Endothelial cell of umbilical vein (primary cell): ENCODE results near the gene CCDC107. TPM values are rescaled to one million over a fixed set of nuclear protein-coding genes. Genes with fewer than 3 reads are reported as not detected.

ENCODE experiments used
- BruUV-seq: library from RNA; stranded (reverse); fragments of 400-500 nt; replicated peaks from 2 replicates; lab custom pipeline; 2021; lab: Mats Ljungman, UMichigan
- CTCF ChIA-PET: fragments of 300-600, 350-600 bp; sonication (Branson Sonifier 250); formaldehyde crosslinking; loops from one replicate; lab custom pipeline; 2021; ENCODE audit warnings: antibody characterized with exemption, inconsistent platforms; lab: Charles Lee
- POLR2A ChIA-PET: fragments of 300-600, 350-600 bp; sonication (Branson Sonifier 250); formaldehyde crosslinking; loops from one replicate; lab custom pipeline; 2021; ENCODE audit warnings: antibody characterized with exemption, inconsistent platforms; lab: Charles Lee
- DNase-seq: peaks from one replicate; pipeline ENCODE4 v3.0.0-alpha.2; 2011; ENCODE audit warnings: low read depth, low spot score
- FAIRE-seq: peaks from 2 replicates; lab custom pipeline; 2011; peaks lifted over from hg19 to GRCh38; lab: Jason Lieb, UNC
- H2AFZ ChIP-seq: 2 replicates; pipeline ENCODE4 v1.6.0; 2012; ENCODE audit warnings: low read depth, low read length, control low read depth, inconsistent platforms
- H3K27ac ChIP-seq: 2 replicates; pipeline ENCODE4 v1.5.1; 2011; ENCODE audit warnings: low read depth, mild to moderate bottlenecking, control low read depth, low read length, moderate library complexity; ENCODE audit not compliant: insufficient read depth
- H3K27me3 ChIP-seq, 2 experiments: 2 replicates each; pipeline versions ENCODE4 v1.6.0 to v1.6.1; 2011; ENCODE audit warnings: low read length in 2 of 2, mixed read lengths in 1 of 2; ENCODE audit not compliant: control insufficient read depth in 2 of 2, insufficient read depth in 2 of 2
- H3K36me3 ChIP-seq, 2 experiments: 2 replicates in 1 of 2; 3 replicates in 1 of 2; pipeline ENCODE4 v1.5.1; 2011; ENCODE audit warnings: low read length in 2 of 2, mild to moderate bottlenecking in 1 of 2, moderate library complexity in 1 of 2; ENCODE audit not compliant: control insufficient read depth in 2 of 2, insufficient read depth in 2 of 2; ENCODE audit errors: extremely low read depth in 1 of 2
- H3K4me1 ChIP-seq: 3 replicates; pipeline ENCODE4 v1.5.1; 2011; ENCODE audit warnings: mild to moderate bottlenecking, low read length; ENCODE audit not compliant: control insufficient read depth, insufficient read depth; ENCODE audit errors: extremely low read depth
- H3K4me2 ChIP-seq: 2 replicates; pipeline ENCODE4 v1.6.1; 2011; ENCODE audit warnings: low read length, control low read depth, mixed read lengths; ENCODE audit not compliant: insufficient read depth
- H3K4me3 ChIP-seq, 3 experiments: fragments of 200-600 bp in 1 of 3; sonication (generic), shearing (Covaris generic) in 1 of 3; replicated peaks in 1 of 3; 2 replicates each; pipeline ENCODE4 v1.5.1; 2011 to 2016; ENCODE audit warnings: control low read depth in 3 of 3, low read length in 3 of 3, mild to moderate bottlenecking in 2 of 3, inconsistent platforms in 1 of 3, low read depth in 1 of 3, moderate library complexity in 1 of 3; ENCODE audit not compliant: insufficient read depth in 1 of 3
- H3K79me2 ChIP-seq: 2 replicates; pipeline ENCODE4 v1.6.0; 2012; ENCODE audit warnings: low read length, inconsistent platforms; ENCODE audit not compliant: control insufficient read depth, insufficient read depth
- H3K9ac ChIP-seq: replicated peaks from 2 replicates; pipeline ENCODE3; 2011; ENCODE audit warnings: low read length, control low read depth; ENCODE audit not compliant: insufficient read depth; ENCODE audit errors: extremely low read depth
- H3K9me1 ChIP-seq: replicated peaks from 3 replicates; pipeline ENCODE4 v1.6.0; 2011; ENCODE audit warnings: mild to moderate bottlenecking, low read length; ENCODE audit not compliant: control insufficient read depth, insufficient read depth; ENCODE audit errors: extremely low read depth
- H3K9me3 ChIP-seq: replicated peaks from 2 replicates; pipeline ENCODE4 v1.5.1; 2012; ENCODE audit warnings: low read length, inconsistent platforms; ENCODE audit not compliant: control insufficient read depth, insufficient read depth
- H4K20me1 ChIP-seq: replicated peaks from 2 replicates; pipeline ENCODE3; 2011; ENCODE audit warnings: mild to moderate bottlenecking, low read length; ENCODE audit not compliant: control insufficient read depth, insufficient read depth; ENCODE audit errors: extremely low read depth
- FOS ChIP-seq: IDR thresholded peaks from 2 replicates; pipeline ENCODE4 v1.6.1; 2011; ENCODE audit warnings: mild to moderate bottlenecking, low read length, moderate library complexity, borderline replicate concordance; ENCODE audit not compliant: insufficient read depth
- GATA2 ChIP-seq: IDR thresholded peaks from 2 replicates; pipeline ENCODE4 v1.7.0; 2011; ENCODE audit warnings: low read depth, mild to moderate bottlenecking, moderate library complexity, mixed read lengths, low read length; ENCODE audit not compliant: insufficient read length, insufficient read depth
- JUN ChIP-seq: IDR thresholded peaks from 2 replicates; pipeline ENCODE4 v1.6.1; 2011; ENCODE audit warnings: borderline replicate concordance, low read depth; ENCODE audit not compliant: insufficient read length, insufficient read depth
- MAX ChIP-seq: IDR thresholded peaks from 2 replicates; pipeline ENCODE4 v1.6.1; 2011; ENCODE audit not compliant: insufficient read depth, insufficient read length
- MYC ChIP-seq: IDR thresholded peaks from one replicate; pipeline ENCODE4 v1.6.1; 2011; ENCODE audit warnings: mild to moderate bottlenecking, low read depth, low read length
- POLR2A ChIP-seq: IDR thresholded peaks from 2 replicates; pipeline ENCODE4 v1.6.1; 2012; ENCODE audit warnings: low read depth, mild to moderate bottlenecking, control low read depth, low read length
- POLR2AphosphoS5 ChIP-seq: IDR thresholded peaks from 2 replicates; pipeline ENCODE4 v1.6.1; 2012; ENCODE audit warnings: low read depth, mild to moderate bottlenecking, control low read depth, low read length, moderate library complexity; ENCODE audit not compliant: insufficient read depth
- dilution Hi-C: fragments of 300-500 bp; cut with MboI; formaldehyde crosslinking; loops from one replicate; pipeline ENCODE4 v1.15.0; 2019; ENCODE audit warnings: low sequenced_read_pairs; ENCODE audit not compliant: extremely low pct_ligation_motif_present
- intact Hi-C: fragments of 100-400 bp; cut with micrococcal nuclease; formaldehyde crosslinking; loops from one replicate; pipeline ENCODE4 v1.10.0; 2022
- polyA plus RNA-seq, 4 experiments: library from polyadenylated mRNA; depleted of rRNA in 3 of 4; stranded (reverse) in 3 of 4; unstranded in 1 of 4; fragments of >200 nt; gene quantifications; 2 replicates each; pipeline versions ENCODE4 v1.2.1 to v1.2.3, GENCODE V29; 2011 to 2012; ENCODE audit warnings: missing spikeins in 1 of 4
- total RNA-seq: library from RNA; stranded (reverse); gene quantifications from 2 replicates; pipeline ENCODE4 v1.2.3, GENCODE V29; 2021

The CCDC107 gene
- total and polyA plus RNA-seq, 2 donors (not counting 3 experiments of a cell fraction or from before 2014, with no cell fraction given) = 13.2 to 16.0 TPM

GRCh38 chr9:35698231-35698630 is 40.1 kb downstream of the CCDC107 start:
- no peak overlapping the region for H3K4me3 ChIP-seq
- FAIRE-seq (no peak), DNase-seq (no peak)
- BruUV-seq = no TSS peak
- no peaks in the 10 kb centered on the region for H3K79me2 ChIP-seq
- no peak overlapping the region for H3K4me2 ChIP-seq
- H4K20me1 ChIP-seq = no peaks in the 10 kb centered on the region
- ChIA-PET CTCF (interaction anchor here (1.2 to 13.5 kb wide), 5 partner anchors 9 to 37 kb away, joined by 7 to 227 read pairs (median 16); partner anchors contain the start of genes ARHGEF39, CCDC107 and RMRP), POLR2A (no interaction called here)
- H3K4me1 ChIP-seq = no peaks in the 10 kb centered on the region
- dilution Hi-C loops (no loop called here), intact Hi-C loops (no loop called here)
- TF ChIP-seq MAX = no peak
- TF ChIP-seq POLR2AphosphoS5 = no peak
- no peak for TF ChIP-seq FOS
- TF ChIP-seq MYC = no peak
- H3K9ac ChIP-seq = no peak overlapping the region
- H3K9me1 ChIP-seq = no peaks in the 10 kb centered on the region
- H3K27ac ChIP-seq = no peak overlapping the region
- H3K36me3 ChIP-seq = peaks cover 46 to 65% of the 10 kb centered on the region in 2 experiments
- no peaks in the 10 kb centered on the region for H3K27me3 ChIP-seq
- no peaks in the 10 kb centered on the region for H3K9me3 ChIP-seq
- no peak overlapping the region for H2AFZ ChIP-seq

DNA sequence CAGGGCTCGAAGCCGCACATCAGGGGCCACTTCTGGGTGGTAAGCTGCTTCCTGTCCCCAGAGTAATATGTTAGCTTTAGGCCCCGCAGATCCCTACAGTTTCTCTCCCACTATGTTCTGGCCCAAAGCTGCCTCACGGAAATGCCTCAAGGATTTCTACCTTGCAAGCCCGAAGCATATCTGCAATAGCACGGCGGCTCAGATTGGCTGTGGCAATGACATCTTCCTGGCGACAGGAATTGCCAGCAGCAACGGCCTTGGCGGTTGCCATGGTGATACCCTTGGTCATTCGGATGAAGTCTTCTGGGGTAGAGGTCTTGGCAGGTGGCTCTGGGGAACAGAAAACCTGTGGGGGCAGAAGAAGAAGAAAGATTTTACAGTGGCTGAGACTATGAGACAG is 41.9 kb downstream of the CCDC107 start:
- Histone ChIP-seq H2AFZ (no peak overlapping the region), H3K36me3 (peaks cover 58 to 82% of the 10 kb centered on the region in 2 experiments), H3K9me3 (no peaks in the 10 kb centered on the region), H3K27me3 (no peaks in the 10 kb centered on the region), H3K9me1 (no peaks in the 10 kb centered on the region), H3K4me2 (no peak overlapping the region), H3K27ac (no peak overlapping the region), H3K4me1 (no peaks in the 10 kb centered on the region), H3K9ac (no peak overlapping the region), H3K79me2 (no peaks in the 10 kb centered on the region), H4K20me1 (no peaks in the 10 kb centered on the region), H3K4me3 (no peak overlapping the region)
- intact Hi-C loops (no loop called here), dilution Hi-C loops (no loop called here)
- TF ChIP-seq GATA2 = no peak
- no peak for TF ChIP-seq POLR2A
- no peak for TF ChIP-seq JUN
- no peak for TF ChIP-seq MAX
- no peak for TF ChIP-seq POLR2AphosphoS5
- no TSS peak for BruUV-seq
- CTCF ChIA-PET = interaction anchor here (5.4 kb wide), 1 partner anchor 18 kb away, joined by 53 read pairs; no protein-coding TSS in a partner anchor
- no peak for FAIRE-seq
- POLR2A ChIA-PET = no interaction called here
- no peak for DNase-seq
